HepG2 (cell line): ENCODE results near the gene DOLK. TPM values are rescaled to one million over a fixed set of nuclear protein-coding genes. Genes with fewer than 3 reads are reported as not detected.

Experiments used
- ATAC-seq: fragments of 200-7000 bp; cut with Tn5 transposase; 3 replicates; pipeline ENCODE4 v1.9.1; 2020; ENCODE audit warnings: mild to moderate bottlenecking, moderate library complexity
- BruUV-seq: library from RNA; stranded (reverse); fragments of 400-500 nt; replicated peaks from 2 replicates; lab custom pipeline; 2021; lab: Mats Ljungman, UMichigan
- CTCF ChIA-PET: fragments of 300-600 bp; formaldehyde crosslinking; extraction: SDS; loops from one replicate; lab custom pipeline; 2021; ENCODE audit warnings: low total read pairs, inconsistent platforms, low intra/inter-chr PET ratio; lab: Yijun Ruan, JAX
- POLR2A ChIA-PET: fragments of 350-600 bp; sonication (Branson Sonifier 250); formaldehyde crosslinking; loops from one replicate; lab custom pipeline; 2020; ENCODE audit warnings: antibody characterized with exemption, inconsistent platforms; lab: Yijun Ruan, JAX
- DNase-seq: peaks from one replicate; pipeline ENCODE4 v3.0.0-alpha.2; 2015; ENCODE audit warnings: low spot score
- FAIRE-seq: peaks from 3 replicates; lab custom pipeline; 2011; peaks lifted over from hg19 to GRCh38; lab: Jason Lieb, UNC
- H2AFZ ChIP-seq: one replicate; pipeline ENCODE4 v1.6.1; 2011; ENCODE audit warnings: low read length, inconsistent platforms
- H3K27ac ChIP-seq: fragments of 300-600 bp; 3 replicates; pipeline ENCODE4 v1.8.0; 2011; ENCODE audit warnings: mixed run types, mild to moderate bottlenecking, mixed read lengths, low read length, inconsistent platforms; ENCODE audit not compliant: insufficient read depth; ENCODE audit errors: extremely low read length
- H3K27me3 ChIP-seq, 2 experiments: fragments of 200-600 bp in 1 of 2; 2 replicates in 1 of 2; 3 replicates in 1 of 2; pipeline versions ENCODE4 v1.6.0 to v1.8.0; 2011; ENCODE audit warnings: low read length in 2 of 2, mild to moderate bottlenecking in 2 of 2, moderate library complexity in 2 of 2, inconsistent platforms in 1 of 2; ENCODE audit not compliant: insufficient read depth in 2 of 2, control insufficient read depth in 1 of 2
- H3K36me3 ChIP-seq, 2 experiments: fragments of 200-600 bp in 1 of 2; replicated peaks in 1 of 2; 2 replicates in 1 of 2; 3 replicates in 1 of 2; pipeline versions ENCODE4 v1.5.1 to v1.8.0; 2011; ENCODE audit warnings: low read length in 2 of 2, inconsistent platforms in 1 of 2; ENCODE audit not compliant: insufficient read depth in 2 of 2, control insufficient read depth in 1 of 2
- H3K4me1 ChIP-seq: 2 replicates; pipeline ENCODE4 v1.5.1; 2012; ENCODE audit warnings: low read length, inconsistent platforms; ENCODE audit not compliant: insufficient read depth
- H3K4me2 ChIP-seq: 2 replicates; pipeline ENCODE4 v1.6.0; 2011; ENCODE audit warnings: low read depth, low read length, inconsistent platforms
- H3K4me3 ChIP-seq, 3 experiments: fragments of 200-600 bp in 1 of 3; sonication (generic), shearing (Covaris generic) in 1 of 3; replicated peaks in 1 of 3; 2 replicates each; pipeline ENCODE4 v1.5.1; 2011 to 2016; ENCODE audit warnings: low read length in 3 of 3, inconsistent platforms in 2 of 3, low read depth in 2 of 3, mild to moderate bottlenecking in 2 of 3, control low read depth in 1 of 3, mixed read lengths in 1 of 3; ENCODE audit not compliant: insufficient read depth in 1 of 3
- H3K79me2 ChIP-seq: one replicate; pipeline ENCODE4 v1.6.1; 2011; ENCODE audit warnings: low read length, inconsistent platforms; ENCODE audit not compliant: insufficient read depth
- H3K9ac ChIP-seq: 2 replicates; pipeline ENCODE4 v1.6.0; 2011; ENCODE audit warnings: mild to moderate bottlenecking, low read depth, low read length, inconsistent platforms; ENCODE audit not compliant: insufficient read depth
- H3K9me3 ChIP-seq: 2 replicates; pipeline ENCODE4 v1.5.1; 2012; ENCODE audit warnings: mild to moderate bottlenecking, low read length
- H4K20me1 ChIP-seq: 2 replicates; pipeline ENCODE4 v1.6.0; 2011; ENCODE audit warnings: inconsistent platforms, mild to moderate bottlenecking, low read length, moderate library complexity; ENCODE audit not compliant: insufficient read depth
- ATF4 ChIP-seq, 2 experiments: fragments of 450-650 bp in 1 of 2; sonication (generic) in 1 of 2; formaldehyde crosslinking; IDR thresholded peaks; 2 replicates each; pipeline versions ENCODE4 v1.5.0 to v1.8.0; 2020 to 2022; ENCODE audit warnings: mild to moderate bottlenecking in 1 of 2, missing genetic modification reagents in 1 of 2
- FOXA1 ChIP-seq, 2 experiments: fragments of 450-650 bp in 1 of 2; sonication (generic) in 1 of 2; formaldehyde crosslinking in 1 of 2; IDR thresholded peaks; 2 replicates each; pipeline versions ENCODE4 v1.4.0 to v1.6.1; 2016 to 2020; ENCODE audit warnings: missing genetic modification reagents in 1 of 2
- HMGXB3 ChIP-seq: sonication (generic); formaldehyde crosslinking; IDR thresholded peaks from 2 replicates; pipeline ENCODE4 v1.4.0; 2020; ENCODE audit warnings: missing genetic modification reagents, borderline replicate concordance
- KMT2A ChIP-seq: sonication (generic); formaldehyde crosslinking; IDR thresholded peaks from 2 replicates; pipeline ENCODE4 v1.4.0; 2020; ENCODE audit warnings: missing genetic modification reagents
- NBN ChIP-seq: fragments of 450-650 bp; conservative IDR thresholded peaks from 2 replicates; pipeline ENCODE4 v1.6.1; 2017
- NR1H2 ChIP-seq: sonication (generic); formaldehyde crosslinking; IDR thresholded peaks from 2 replicates; pipeline ENCODE4 v1.8.1; 2022; ENCODE audit warnings: low read depth, missing genetic modification reagents, borderline replicate concordance
- NR2F6 ChIP-seq, 2 experiments: IDR thresholded peaks; 2 replicates each; pipeline ENCODE4 v1.6.1; 2016; ENCODE audit warnings: antibody characterized with exemption in 1 of 2, mild to moderate bottlenecking in 1 of 2
- PCBP1 ChIP-seq: fragments of 200-400 bp; formaldehyde crosslinking; IDR thresholded peaks from 2 replicates; pipeline ENCODE4 v1.6.1; 2017; ENCODE audit warnings: mild to moderate bottlenecking, low read depth, low read length, borderline replicate concordance
- POLR2A ChIP-seq, 2 experiments: IDR thresholded peaks; 2 replicates each; pipeline ENCODE4 v1.6.1; 2011; ENCODE audit warnings: low read depth in 2 of 2, low read length in 2 of 2, mild to moderate bottlenecking in 1 of 2, moderate library complexity in 1 of 2; ENCODE audit not compliant: insufficient read depth in 1 of 2
- RARA ChIP-seq: IDR thresholded peaks from 2 replicates; pipeline ENCODE4 v1.6.1; 2016; ENCODE audit warnings: missing genetic modification reagents, missing compliant biosample characterization
- TBX2 ChIP-seq: sonication (generic); formaldehyde crosslinking; IDR thresholded peaks from 2 replicates; pipeline ENCODE4 v1.5.0; 2020; ENCODE audit warnings: missing genetic modification reagents, mild to moderate bottlenecking, borderline replicate concordance
- YEATS2 ChIP-seq: sonication (generic); formaldehyde crosslinking; IDR thresholded peaks from 2 replicates; pipeline ENCODE4 v1.4.0; 2020; ENCODE audit warnings: missing genetic modification reagents, borderline replicate concordance
- ZFP37 ChIP-seq: sonication (generic); formaldehyde crosslinking; IDR thresholded peaks from 2 replicates; pipeline ENCODE4 v1.4.0; 2020; ENCODE audit warnings: missing genetic modification reagents, borderline replicate concordance
- ZNF329 ChIP-seq: sonication (generic); formaldehyde crosslinking; IDR thresholded peaks from 2 replicates; pipeline ENCODE4 v1.9.0; 2021; ENCODE audit warnings: low read depth, mild to moderate bottlenecking, missing genetic modification reagents
- ZNF580 ChIP-seq: IDR thresholded peaks from 2 replicates; pipeline ENCODE4 v1.6.1; 2016; ENCODE audit warnings: low read depth, borderline replicate concordance
- ZNF619 ChIP-seq: sonication (generic); formaldehyde crosslinking; IDR thresholded peaks from 2 replicates; pipeline ENCODE4 v1.4.0; 2020; ENCODE audit warnings: mild to moderate bottlenecking, missing genetic modification reagents
- WGBS: methylation state at CpG from one replicate; pipeline ENCODE4 v1.1.6; 2017; ENCODE audit warnings: low lambda C conversion rate; 5-methylcytosine and 5-hydroxymethylcytosine counted together
- in situ Hi-C: cut with HindIII; loops from 2 replicates; pipeline ENCODE4 v1.10.0; 2017; ENCODE audit warnings: low pct_unique_long_range_greater_than_20kb; ENCODE audit not compliant: extremely low pct_ligation_motif_present
- intact Hi-C: fragments of 100-400 bp; cut with micrococcal nuclease; formaldehyde crosslinking; loops from one replicate; pipeline ENCODE4 v1.10.0; 2022; ENCODE audit not compliant: unreplicated experiment
- polyA plus RNA-seq, 8 experiments: library from polyadenylated mRNA; depleted of rRNA in 3 of 8; stranded (reverse) in 7 of 8; unstranded in 1 of 8; fragments of >200 nt; fragmentation: Illumina TruSeq in 4 of 8; extraction: Trizol in 4 of 8; gene quantifications; 2 replicates each; pipeline versions ENCODE4 v1.2.1 to v1.2.3, GENCODE V29; 2011 to 2016; ENCODE audit warnings: low read depth in 4 of 8, missing spikeins in 1 of 8, mixed read lengths in 1 of 8; ENCODE audit not compliant: insufficient read depth in 1 of 8
- total RNA-seq, 5 experiments: library from RNA; depleted of rRNA; stranded (reverse); fragments of >200 nt; fragmentation: Illumina TruSeq; extraction: Trizol; gene quantifications; 2 replicates each; pipeline ENCODE4 v1.2.3, GENCODE V29; 2016; ENCODE audit warnings: low read depth in 1 of 5

The DOLK gene
- total and polyA plus RNA-seq, 2 of the 13 experiments (the other 11 are each of a cell fraction or from before 2014, with no cell fraction given) = 15.4 to 18.7 TPM

GRCh38 chr9:128911529-128912035 lies 35.8 kb downstream of the DOLK start (continued):
- TF ChIP-seq HMGXB3 (0 out of 2 replicates have a peak, but pooled peaks have one; percentile 23), RARA (CRISPR knock-in tag) (peak; percentile 63), ZFP37 (0 out of 2 replicates have a peak, but pooled peaks have one; percentile 21), YEATS2 (CRISPR knock-in tag) (peak; percentile 37; the same call in 1 of the 2 replicates), PCBP1 (no peak), ZNF580 (CRISPR knock-in tag) (peak; percentile 55; the same call in 1 of the 2 replicates)
- TF ChIP-seq, all 625 proteins: peak for 45

- ChIA-PET CTCF (no interaction called here), POLR2A (interaction anchor here (0.6 to 2.8 kb wide), 3 partner anchors 12 to 34 kb away, joined by 3 to 14 read pairs (median 3); no protein-coding TSS in a partner anchor)
- no peaks in the 10 kb centered on the region for H3K9me3 ChIP-seq
- no peak overlapping the region for H3K4me2 ChIP-seq
- no peaks in the 10 kb centered on the region for H4K20me1 ChIP-seq
- FAIRE-seq (no peak), ATAC-seq (no peak), DNase-seq (no peak)
- in situ Hi-C loops = no loop called here
- H3K36me3 ChIP-seq = peaks cover 29 to 53% of the 10 kb centered on the region in 2 experiments
- intact Hi-C loops = no loop called here
- H3K27me3 ChIP-seq = no peaks in the 10 kb centered on the region
- peaks cover 9% of the 10 kb centered on the region for H3K79me2 ChIP-seq
- BruUV-seq = no TSS peak
- H3K4me3 ChIP-seq = no peak overlapping the region
- peaks cover 65% of the 10 kb centered on the region for H3K4me1 ChIP-seq
- H3K9ac ChIP-seq = no peak overlapping the region
- 90% methylated on average over 2 of the region's 6 CpGs for WGBS
- peak overlapping the region; percentile 70 for H3K27ac ChIP-seq
- H2AFZ ChIP-seq = no peak overlapping the region
- TF ChIP-seq NR1H2 (CRISPR knock-in tag) (no peak), ZNF619 (CRISPR knock-in tag) (no peak), POLR2A (IDR thresholded peaks at IDR 0.05; ENCODE audit: insufficient read depth in 1 of 2, low read depth in 2 of 2, low read length in 2 of 2) (no peak), TBX2 (CRISPR knock-in tag) (no peak), ATF4 (CRISPR knock-in tag; IDR thresholded peaks at IDR 0.05) (no peak), NR2F6 (IDR thresholded peaks at IDR 0.05) (no peak), NR2F6 (CRISPR knock-in tag; IDR thresholded peaks at IDR 0.05) (no peak), ZNF329 (no peak), KMT2A (CRISPR knock-in tag) (no peak), FOXA1 (IDR thresholded peaks at IDR 0.05) (no peak), FOXA1 (CRISPR knock-in tag; IDR thresholded peaks at IDR 0.05) (no peak), NBN (no peak)
Measured at GRCh38 chr9:128910906-128911305, 36.5 kb downstream of the DOLK start.
